Measurements from ENCODE around the gene VPS13D. TPM values are rescaled to one million over a fixed set of nuclear protein-coding genes. Genes with fewer than 3 reads are reported as not detected.
A peak's percentile ranks its signal among the peaks of the same experiment; 100 is the strongest.
"Not testable (repeated sequence)": the region's sequence is repeated elsewhere in the genome, so short reads cannot be mapped to it uniquely, and the experiment has no call there.

Gene VPS13D
- total RNA-seq, 2 donors from 2014 or later: 63.5 to 67.6 TPM

GRCh38 chr1:12387641-12388040 lies 157.8 kb downstream of the VPS13D start:
- DNase-seq (no peak), ATAC-seq (no peak)
- no peaks in the 10 kb centered on the region for H3K9me3 ChIP-seq (ENCODE audit: control insufficient read depth, low read length, poor library complexity, severe bottlenecking)
- no peaks in the 10 kb centered on the region for H3K27me3 Mint-ChIP-seq
- peaks cover 37% of the 10 kb centered on the region for H3K4me1 Mint-ChIP-seq
- peaks cover 16% of the 10 kb centered on the region for H3K36me3 Mint-ChIP-seq (ENCODE audit: low read depth)
- no peak overlapping the region for H3K4me3 Mint-ChIP-seq
- peak overlapping the region; percentile 91 for H3K27ac Mint-ChIP-seq

GRCh38 chr1:12390296-12390695 lies 160.5 kb downstream of the VPS13D start:
- not testable (repeated sequence) for H3K27me3 Mint-ChIP-seq; ATAC-seq; H3K4me3 Mint-ChIP-seq; DNase-seq; H3K27ac Mint-ChIP-seq; H3K9me3 ChIP-seq (ENCODE audit: control insufficient read depth, low read length, poor library complexity, severe bottlenecking)
- peaks cover 15% of the 10 kb centered on the region for H3K4me1 Mint-ChIP-seq
- H3K36me3 Mint-ChIP-seq (ENCODE audit: low read depth): peaks cover 14% of the 10 kb centered on the region

- peak overlapping the region; percentile 86 for H3K27ac Mint-ChIP-seq
- peaks cover 17% of the 10 kb centered on the region for H3K4me1 Mint-ChIP-seq
- no peak for DNase-seq
- H3K9me3 ChIP-seq (ENCODE audit: control insufficient read depth, low read length, poor library complexity, severe bottlenecking): no peaks in the 10 kb centered on the region
- H3K27me3 Mint-ChIP-seq: no peaks in the 10 kb centered on the region
- peaks cover 2% of the 10 kb centered on the region for H3K36me3 Mint-ChIP-seq (ENCODE audit: low read depth)
- peak overlapping the region; percentile 57 for H3K4me3 Mint-ChIP-seq
- ATAC-seq: no peak
Observed at GRCh38 chr1:12397462-12398450, 167.9 kb downstream of the VPS13D start.

- no peak for ATAC-seq
Observed at GRCh38 chr1:12398479-12398878, 168.6 kb downstream of the VPS13D start.

GRCh38 chr1:12400027-12400693 lies 170.3 kb downstream of the VPS13D start:
- Mint-ChIP-seq H3K36me3 (ENCODE audit: low read depth) (peaks cover 2% of the 10 kb centered on the region), H3K27ac (no peak overlapping the region)

More at GRCh38 chr1:12398479-12398878, 168.6 kb downstream of the VPS13D start:
- Mint-ChIP-seq H3K27ac (no peak overlapping the region), H3K4me3 (no peak overlapping the region), H3K4me1 (peaks cover 17% of the 10 kb centered on the region), H3K36me3 (ENCODE audit: low read depth) (peaks cover 2% of the 10 kb centered on the region), H3K27me3 (no peaks in the 10 kb centered on the region)
- H3K9me3 ChIP-seq (ENCODE audit: control insufficient read depth, low read length, poor library complexity, severe bottlenecking): no peaks in the 10 kb centered on the region
- no peak for DNase-seq

GRCh38 chr1:12402159-12402673 lies 172.4 kb downstream of the VPS13D start:
- Mint-ChIP-seq H3K27ac (no peak overlapping the region), H3K27me3 (no peaks in the 10 kb centered on the region), H3K4me3 (no peak overlapping the region), H3K4me1 (peaks cover 13% of the 10 kb centered on the region), H3K36me3 (ENCODE audit: low read depth) (peaks cover 2% of the 10 kb centered on the region)
- no peaks in the 10 kb centered on the region for H3K9me3 ChIP-seq (ENCODE audit: control insufficient read depth, low read length, poor library complexity, severe bottlenecking)
- DNase-seq: no peak
- no peak for ATAC-seq

More at GRCh38 chr1:12400027-12400693, 170.3 kb downstream of the VPS13D start:
- DNase-seq (no peak), ATAC-seq (no peak)
- H3K27me3 Mint-ChIP-seq: no peaks in the 10 kb centered on the region
- H3K4me3 Mint-ChIP-seq: no peak overlapping the region
- H3K4me1 Mint-ChIP-seq: peaks cover 17% of the 10 kb centered on the region
- H3K9me3 ChIP-seq (ENCODE audit: control insufficient read depth, low read length, poor library complexity, severe bottlenecking): no peaks in the 10 kb centered on the region

GRCh38 chr1:12402842-12403241 lies 173.0 kb downstream of the VPS13D start:
- DNase-seq (no peak), ATAC-seq (no peak)
- H3K9me3 ChIP-seq (ENCODE audit: control insufficient read depth, low read length, poor library complexity, severe bottlenecking): no peaks in the 10 kb centered on the region
- Mint-ChIP-seq H3K27me3 (no peaks in the 10 kb centered on the region), H3K4me3 (no peak overlapping the region), H3K27ac (no peak overlapping the region), H3K4me1 (peaks cover 7% of the 10 kb centered on the region), H3K36me3 (ENCODE audit: low read depth) (no peaks in the 10 kb centered on the region)

GRCh38 chr1:12404918-12405317 lies 175.1 kb downstream of the VPS13D start:
- H3K9me3 ChIP-seq (ENCODE audit: control insufficient read depth, low read length, poor library complexity, severe bottlenecking): no peaks in the 10 kb centered on the region
- Mint-ChIP-seq H3K4me3 (no peak overlapping the region), H3K27me3 (no peaks in the 10 kb centered on the region), H3K36me3 (ENCODE audit: low read depth) (peaks cover 8% of the 10 kb centered on the region), H3K27ac (no peak overlapping the region), H3K4me1 (no peaks in the 10 kb centered on the region)
- ATAC-seq: no peak
- no peak for DNase-seq

GRCh38 chr1:12405325-12406210 lies 175.7 kb downstream of the VPS13D start:
- Mint-ChIP-seq H3K36me3 (ENCODE audit: low read depth) (peaks cover 12% of the 10 kb centered on the region), H3K27ac (no peak overlapping the region), H3K4me3 (no peak overlapping the region), H3K27me3 (no peaks in the 10 kb centered on the region), H3K4me1 (no peaks in the 10 kb centered on the region)
- no peak for DNase-seq
- no peak for ATAC-seq
- no peaks in the 10 kb centered on the region for H3K9me3 ChIP-seq (ENCODE audit: control insufficient read depth, low read length, poor library complexity, severe bottlenecking)

GRCh38 chr1:12406211-12407021 lies 176.6 kb downstream of the VPS13D start:
- Mint-ChIP-seq H3K4me3 (no peak overlapping the region), H3K27ac (no peak overlapping the region), H3K4me1 (no peaks in the 10 kb centered on the region), H3K36me3 (ENCODE audit: low read depth) (peaks cover 12% of the 10 kb centered on the region), H3K27me3 (no peaks in the 10 kb centered on the region)
- DNase-seq: no peak
- no peak for ATAC-seq
- H3K9me3 ChIP-seq (ENCODE audit: control insufficient read depth, low read length, poor library complexity, severe bottlenecking): no peaks in the 10 kb centered on the region

GRCh38 chr1:12407050-12407961 lies 177.5 kb downstream of the VPS13D start:
- Mint-ChIP-seq H3K27me3 (no peaks in the 10 kb centered on the region), H3K27ac (no peak overlapping the region), H3K4me1 (no peaks in the 10 kb centered on the region), H3K36me3 (ENCODE audit: low read depth) (peaks cover 14% of the 10 kb centered on the region), H3K4me3 (no peak overlapping the region)
- ATAC-seq: no peak
- no peaks in the 10 kb centered on the region for H3K9me3 ChIP-seq (ENCODE audit: control insufficient read depth, low read length, poor library complexity, severe bottlenecking)
- DNase-seq: no peak
